A549 (cell line): ENCODE results near the gene PNRC2. TPM values are rescaled to one million over a fixed set of nuclear protein-coding genes. Genes with fewer than 3 reads are reported as not detected.

Experiments
- ATAC-seq, 2 experiments: fragments of 200-7000 bp in 1 of 2; fragments of >200 bp in 1 of 2; cut with Nextera tagmentation in 1 of 2; cut with Tn5 transposase in 1 of 2; 3 replicates each; pipeline versions ENCODE4 v1.8.0 to v1.9.1; 2018 to 2020; ENCODE audit warnings: mild to moderate bottlenecking in 1 of 2, moderate library complexity in 1 of 2
- CTCF ChIA-PET: fragments of 300-600 bp; sonication (Branson Sonifier 250); formaldehyde crosslinking; extraction: SDS; loops from one replicate; lab custom pipeline; 2021; ENCODE audit warnings: antibody characterized with exemption, inconsistent platforms; lab: Yijun Ruan, JAX
- POLR2A ChIA-PET: fragments of 350-600 bp; formaldehyde crosslinking; extraction: SDS; loops from one replicate; lab custom pipeline; 2021; ENCODE audit warnings: antibody characterized with exemption, inconsistent platforms; lab: Yijun Ruan, JAX
- DNase-seq, 2 experiments: peaks; one replicate each; pipeline versions ENCODE4 v3.0.0 to v3.0.0-alpha.2; 2011 to 2016; ENCODE audit warnings: low read depth in 1 of 2, low spot score in 1 of 2
- FAIRE-seq: peaks from 2 replicates; lab custom pipeline; 2011; peaks lifted over from hg19 to GRCh38; lab: Jason Lieb, UNC
- H3K27ac ChIP-seq, 2 experiments: fragments of >200 bp; sonication (Bioruptor Twin); formaldehyde crosslinking; 3 replicates each; pipeline ENCODE4 v1.5.1; 2016 to 2017
- H3K4me1 ChIP-seq: fragments of >200 bp; sonication (Bioruptor Twin); formaldehyde crosslinking; 3 replicates; pipeline ENCODE4 v1.6.1; 2016
- H3K4me2 ChIP-seq: fragments of >200 bp; sonication (Bioruptor Twin); formaldehyde crosslinking; 3 replicates; pipeline ENCODE4 v1.6.1; 2016
- H3K4me3 ChIP-seq: fragments of >200 bp; sonication (Bioruptor Twin); formaldehyde crosslinking; 3 replicates; pipeline ENCODE4 v1.5.1; 2016
- H3K9me3 ChIP-seq: fragments of >200 bp; sonication (Bioruptor Twin); formaldehyde crosslinking; 3 replicates; pipeline ENCODE4 v1.6.1; 2016
- CHD2 ChIP-seq: fragments of 150-350 bp; IDR thresholded peaks from 2 replicates; pipeline ENCODE4 v1.6.1; 2014; ENCODE audit warnings: low read length; ENCODE audit not compliant: partially characterized antibody
- CTCF ChIP-seq: fragments of >200 bp; sonication (Bioruptor Twin); formaldehyde crosslinking; IDR thresholded peaks from 3 replicates; pipeline ENCODE4 v1.5.1; 2016
- E2F6 ChIP-seq: IDR thresholded peaks from 2 replicates; pipeline ENCODE4 v1.6.1; 2012; ENCODE audit warnings: low read depth, borderline replicate concordance
- EHMT2 ChIP-seq: fragments of 200-600 bp; sonication (generic); IDR thresholded peaks from 2 replicates; pipeline ENCODE4 v1.6.1; 2016; ENCODE audit warnings: antibody characterized with exemption, low read depth, mild to moderate bottlenecking, moderate library complexity
- FOSB ChIP-seq: fragments of 250-450 bp; sonication (Bioruptor Pico); IDR thresholded peaks from 2 replicates; pipeline ENCODE4 v1.5.0; 2020; ENCODE audit warnings: mild to moderate bottlenecking, moderate library complexity
- HDAC2 ChIP-seq: fragments of 200-600 bp; sonication (generic); IDR thresholded peaks from 2 replicates; pipeline ENCODE4 v1.6.1; 2016
- HMGXB4 ChIP-seq: fragments of 250-450 bp; sonication (Bioruptor Pico); IDR thresholded peaks from 2 replicates; pipeline ENCODE4 v1.5.0; 2021; ENCODE audit warnings: mild to moderate bottlenecking, moderate library complexity, borderline replicate concordance
- HOXA7 ChIP-seq: fragments of 250-450 bp; sonication (Bioruptor Pico); IDR thresholded peaks from 2 replicates; pipeline ENCODE4 v1.5.0; 2020; ENCODE audit warnings: mild to moderate bottlenecking, moderate library complexity
- JUN ChIP-seq, 2 experiments: fragments of >200 bp; sonication (Bioruptor Twin); formaldehyde crosslinking; IDR thresholded peaks; 2 replicates in 1 of 2; 3 replicates in 1 of 2; pipeline ENCODE4 v1.6.1; 2016 to 2017
- PBX3 ChIP-seq: IDR thresholded peaks from 2 replicates; pipeline ENCODE4 v1.6.1; 2012
- POLR2AphosphoS2 ChIP-seq: conservative IDR thresholded peaks from 2 replicates; pipeline ENCODE4 v1.6.1; 2012; ENCODE audit warnings: low read length, improper control_type of control experiment, inconsistent platforms
- RFX5 ChIP-seq: fragments of 450-650 bp; IDR thresholded peaks from 2 replicates; pipeline ENCODE4 v1.7.1; 2014; ENCODE audit warnings: antibody characterized with exemption, mild to moderate bottlenecking, moderate library complexity
- TFCP2L1 ChIP-seq: fragments of 250-450 bp; sonication (Bioruptor Pico); IDR thresholded peaks from 2 replicates; pipeline ENCODE4 v1.5.0; 2021; ENCODE audit warnings: mild to moderate bottlenecking
- TP53 ChIP-seq: fragments of 250-450 bp; sonication (Bioruptor Pico); IDR thresholded peaks from 2 replicates; pipeline ENCODE4 v1.5.0; 2021; ENCODE audit warnings: mild to moderate bottlenecking, moderate library complexity
- WGBS: methylation state at CpG from one replicate; pipeline ENCODE4 v1.1.6; 2017; ENCODE audit errors: missing lambda C conversion rate; 5-methylcytosine and 5-hydroxymethylcytosine counted together
- polyA plus RNA-seq, 4 experiments: library from polyadenylated mRNA; depleted of rRNA in 3 of 4; stranded (reverse); fragments of >200 nt; fragmentation: RNase III in 1 of 4; extraction: RNeasy Plus Mini Kit Qiagen cat#74134 plus additional on column Dnase treatment in 1 of 4; gene quantifications; 2 replicates in 3 of 4; 3 replicates in 1 of 4; pipeline ENCODE4 v1.2.3, GENCODE V29; 2011 to 2017

PNRC2 gene
- polyA plus RNA-seq, 2 of the 4 experiments (the other 2 are of a cell fraction), result 36.1 to 106 TPM

- no peak overlapping the region for H3K4me2 ChIP-seq
- ChIA-PET CTCF (interaction anchor here (0.7 to 1.1 kb wide), 2 partner anchors 65 to 73 kb away, joined by 3 read pairs; no protein-coding TSS in a partner anchor), POLR2A (interaction anchor here (1.3 to 1.7 kb wide), 2 partner anchors 17 to 55 kb away, joined by 5 read pairs; partner anchors contain the start of gene SRSF10)
- no peaks in the 10 kb centered on the region for H3K9me3 ChIP-seq
- H3K4me1 ChIP-seq, result peaks cover 50% of the 10 kb centered on the region
- DNase-seq (no peak), FAIRE-seq (no peak), ATAC-seq (no peak)
- no peak overlapping the region for H3K4me3 ChIP-seq
- 97% methylated on average over 1 of the region's 1 CpG for WGBS
- no peak for TF ChIP-seq E2F6
- TF ChIP-seq CHD2, result no peak
- TF ChIP-seq POLR2AphosphoS2, result peak; percentile 4; the same call in 1 of the 2 replicates
- TF ChIP-seq CTCF, result no peak
- TF ChIP-seq EHMT2, result no peak
- TF ChIP-seq TP53 (CRISPR knock-in tag), result 0 out of 2 replicates have a peak, but pooled peaks have one; percentile 48
- TF ChIP-seq HDAC2, result no peak
- 0 out of 2 replicates have a peak, but pooled peaks have one; percentile 21 for TF ChIP-seq FOSB (CRISPR knock-in tag)
- peak; percentile 58; the same call in 1 of the 2 replicates for TF ChIP-seq HOXA7 (CRISPR knock-in tag)
- TF ChIP-seq TFCP2L1 (CRISPR knock-in tag), result 0 out of 2 replicates have a peak, but pooled peaks have one; percentile 37
- no peak for TF ChIP-seq RFX5
- TF ChIP-seq HMGXB4, result no peak
- H3K27ac ChIP-seq, result no peak overlapping the region
These were observed 4.1 kb downstream of the PNRC2 start for GRCh38 chr1:23963617-23964234.

GRCh38 chr1:23964235-23964668 is 4.6 kb downstream of the PNRC2 start:
- FAIRE-seq (no peak), ATAC-seq (no peak), DNase-seq (no peak)
- ChIA-PET CTCF (interaction anchor here (1.1 kb wide), 2 partner anchors 46 to 64 kb away, joined by 3 read pairs; no protein-coding TSS in a partner anchor), POLR2A (interaction anchor here (1.3 to 1.7 kb wide), 2 partner anchors 16 to 55 kb away, joined by 5 read pairs; partner anchors contain the start of gene SRSF10)
- TF ChIP-seq CTCF (no peak), PBX3 (no peak), FOSB (CRISPR knock-in tag) (peak; percentile 52; the same call in 1 of the 2 replicates), JUN (IDR thresholded peaks at IDR 0.05) (no peak)
- Histone ChIP-seq H3K9me3 (no peaks in the 10 kb centered on the region), H3K4me3 (no peak overlapping the region), H3K4me1 (peaks cover 48% of the 10 kb centered on the region), H3K27ac (no peak overlapping the region), H3K4me2 (peak overlapping the region; percentile 21; the same call in 2 of the 3 replicates)
- 71% methylated on average over 3 of the region's 3 CpGs for WGBS
